ENCODE data around the gene CACNB2.
A peak's percentile ranks its signal among the peaks of the same experiment; 100 is the strongest.

Gene CACNB2

DNA sequence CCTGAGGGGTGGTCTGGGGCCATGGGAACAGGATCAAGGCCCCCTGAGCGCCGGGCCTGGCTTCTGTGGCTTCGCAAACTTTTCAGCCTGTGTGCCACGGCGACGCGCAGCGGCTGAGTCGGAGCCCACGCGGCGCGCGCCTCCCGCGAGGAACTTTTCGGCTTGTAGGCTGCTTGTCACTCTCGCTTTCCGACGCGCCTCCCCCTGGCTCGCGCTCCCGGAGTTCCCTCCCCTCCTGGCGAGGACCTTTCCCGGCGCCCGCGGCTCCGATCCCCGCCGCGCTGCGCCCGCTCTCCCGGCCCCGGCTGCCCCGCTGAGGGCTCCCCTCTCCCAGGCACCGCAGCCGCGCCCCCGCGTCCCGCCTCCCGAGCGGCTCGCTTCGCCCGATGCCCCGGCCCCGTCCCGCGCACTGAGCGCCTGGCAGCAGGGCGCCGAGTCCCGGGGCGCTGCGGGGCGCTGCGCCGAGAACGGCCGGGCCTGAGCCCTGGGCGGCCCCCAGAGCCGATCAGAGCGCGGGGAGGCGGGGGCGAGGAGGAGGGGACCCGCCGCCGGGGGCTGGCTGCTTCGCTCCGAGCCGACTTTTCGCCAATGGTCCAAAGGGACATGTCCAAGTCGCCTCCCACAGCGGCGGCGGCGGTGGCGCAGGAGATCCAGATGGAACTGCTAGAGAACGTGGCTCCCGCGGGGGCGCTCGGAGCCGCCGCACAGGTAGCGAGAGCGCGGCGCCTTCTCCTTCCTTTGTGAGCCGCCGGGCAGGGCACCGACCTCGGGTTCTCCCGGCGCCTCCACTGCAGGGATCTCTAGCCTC, at the start of gene CACNB2:
Gene CACNB2 (plus strand): TSS at position 276 of the 808 bp plus-strand sequence.
- no peak for DNase-seq (ENCODE audit: low read depth)

DNA sequence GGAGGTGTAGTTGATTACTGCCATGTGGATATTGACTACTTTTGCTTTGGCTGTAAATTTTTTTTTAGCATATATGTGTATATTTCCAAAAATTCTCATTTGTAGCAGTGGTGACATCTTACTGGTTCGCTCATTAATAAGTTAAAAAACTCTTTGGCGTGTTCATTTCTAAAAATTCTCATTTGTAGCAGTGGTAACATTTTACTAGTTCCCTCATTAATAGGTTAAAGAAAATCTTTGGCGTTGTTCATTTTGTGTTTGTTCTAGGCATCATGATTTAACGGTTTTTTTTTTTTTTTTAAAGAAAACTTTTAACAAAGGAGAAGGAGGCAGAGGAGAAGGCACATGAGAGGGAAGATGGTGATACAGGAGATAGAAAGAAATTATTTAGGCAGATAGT, 45.9 kb upstream of the CACNB2 start:
- no peak for DNase-seq (ENCODE audit: low read depth)

GRCh38 chr10:18094793-18095192, 45.4 kb upstream of the CACNB2 start:
- no peak for DNase-seq (ENCODE audit: low read depth)

DNA sequence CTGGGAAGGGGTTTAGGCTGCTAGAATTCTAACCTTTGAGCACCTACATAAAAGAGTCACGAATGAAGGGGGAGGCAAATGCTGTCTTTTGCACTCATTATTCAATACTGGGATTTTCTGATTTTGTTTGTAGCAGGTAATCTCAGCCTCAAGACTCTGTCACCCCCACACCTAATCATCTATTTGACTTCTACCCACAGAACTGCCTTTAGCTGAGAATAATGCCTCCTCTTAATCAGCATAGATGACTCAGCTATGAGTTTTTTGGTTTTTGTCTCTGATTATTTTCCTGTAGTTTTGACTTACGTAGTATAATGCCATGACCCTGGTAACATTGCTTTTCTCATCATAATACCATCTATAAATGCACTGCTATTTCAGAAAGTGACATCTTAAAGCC, 42.7 kb upstream of the CACNB2 start:
- DNase-seq (ENCODE audit: low read depth) = no peak

- DNase-seq (ENCODE audit: low read depth) = no peak
These were observed 42.0 kb upstream of the CACNB2 start for GRCh38 chr10:18098201-18098600.

DNA sequence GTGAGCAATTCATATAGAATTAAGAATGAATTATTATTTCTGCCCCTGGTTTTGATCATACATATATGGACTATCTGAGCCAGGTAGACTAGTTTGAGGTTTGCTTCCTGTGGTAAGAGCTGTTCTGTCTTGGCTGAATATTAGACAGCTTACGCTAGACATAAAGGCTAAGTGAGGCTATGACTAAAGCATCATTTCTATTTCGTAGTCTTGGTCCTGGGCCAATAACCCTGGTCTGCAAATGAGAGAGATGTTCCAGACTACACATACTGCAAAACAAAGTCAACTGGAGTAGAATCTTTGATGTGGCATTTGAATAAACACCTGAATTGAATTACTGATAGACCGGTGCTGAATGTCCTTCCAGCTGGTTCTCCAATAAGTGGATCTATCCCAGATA, 40.8 kb upstream of the CACNB2 start:
- DNase-seq (ENCODE audit: low read depth) = no peak

DNA sequence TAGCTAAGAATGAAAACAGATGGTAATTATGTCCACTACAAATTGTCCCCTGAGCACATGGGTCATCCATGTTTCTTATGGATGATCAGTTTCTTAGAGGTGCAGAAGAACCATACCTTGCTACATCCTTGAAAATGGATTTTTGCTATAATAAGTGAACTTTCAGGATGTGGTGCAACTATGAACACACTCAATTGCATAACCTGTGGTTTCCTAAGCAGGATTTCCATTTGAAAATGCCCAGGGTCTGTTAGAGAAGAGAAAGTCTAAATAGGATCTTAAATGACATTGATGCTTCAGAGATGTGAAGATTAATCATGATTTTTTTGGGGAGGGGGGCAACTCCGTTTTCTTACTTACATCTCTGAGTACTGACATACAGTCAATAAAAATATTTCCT, 39.6 kb upstream of the CACNB2 start:
- no peak for DNase-seq (ENCODE audit: low read depth)

GRCh38 chr10:18102404-18102803, 37.8 kb upstream of the CACNB2 start:
- no peak for DNase-seq (ENCODE audit: low read depth)

DNA sequence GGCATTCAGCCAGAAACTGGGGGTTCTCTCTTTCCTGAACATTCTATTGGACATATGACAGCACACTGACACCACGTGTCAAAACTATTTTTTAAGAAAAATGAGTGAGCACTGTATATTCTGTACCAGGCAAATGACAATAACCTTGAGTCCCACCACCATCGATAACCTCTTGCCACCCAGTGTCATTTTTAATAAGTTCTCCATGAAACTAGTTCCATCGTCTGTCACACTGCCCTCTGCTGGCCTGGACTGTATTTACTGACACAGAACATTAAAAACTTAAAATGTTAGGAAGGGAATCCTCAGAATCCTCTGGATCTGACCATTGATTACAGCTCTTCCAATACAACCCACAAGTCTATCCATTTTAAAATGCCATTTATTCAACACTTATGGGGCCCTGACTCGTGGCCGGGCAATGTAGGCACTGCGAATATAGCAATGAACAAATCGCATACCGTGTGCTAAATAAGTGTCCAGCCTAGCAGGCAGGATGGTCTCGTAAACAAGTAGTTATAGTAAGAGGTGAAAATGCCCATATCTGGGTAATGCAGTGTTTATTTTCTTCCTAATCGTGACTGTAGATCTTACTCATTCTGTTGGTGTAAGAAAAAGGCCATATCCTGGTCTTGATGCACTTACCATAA, 35.9 kb upstream of the CACNB2 start:
- peak; percentile 4 for DNase-seq (ENCODE audit: low read depth)

DNA sequence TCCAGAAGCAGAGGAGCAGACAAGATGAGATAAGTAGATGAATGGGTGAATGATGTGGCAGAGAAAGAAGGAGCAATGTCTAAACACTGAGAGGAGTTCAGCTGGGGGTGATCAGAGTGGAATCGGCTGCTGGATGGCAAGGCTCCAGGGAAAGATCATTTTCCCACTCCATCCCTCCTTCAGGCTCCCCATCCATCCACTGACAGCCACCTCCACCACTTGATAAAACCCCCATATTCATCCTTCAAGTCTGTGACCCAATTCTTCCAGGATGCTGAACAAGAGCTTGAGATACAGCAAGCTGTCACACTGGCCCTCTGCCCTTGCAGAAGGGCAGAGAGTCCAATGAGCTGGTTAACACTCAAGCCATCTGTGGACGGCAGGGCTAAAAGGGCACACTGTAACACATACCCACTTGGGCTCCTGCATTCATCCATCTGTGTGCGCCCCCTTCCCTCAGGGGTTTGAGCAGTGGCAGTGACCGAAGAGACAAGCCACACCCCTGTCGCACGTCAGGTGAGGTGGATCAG, 30.8 kb upstream of the CACNB2 start:
- DNase-seq (ENCODE audit: low read depth) = no peak

DNA sequence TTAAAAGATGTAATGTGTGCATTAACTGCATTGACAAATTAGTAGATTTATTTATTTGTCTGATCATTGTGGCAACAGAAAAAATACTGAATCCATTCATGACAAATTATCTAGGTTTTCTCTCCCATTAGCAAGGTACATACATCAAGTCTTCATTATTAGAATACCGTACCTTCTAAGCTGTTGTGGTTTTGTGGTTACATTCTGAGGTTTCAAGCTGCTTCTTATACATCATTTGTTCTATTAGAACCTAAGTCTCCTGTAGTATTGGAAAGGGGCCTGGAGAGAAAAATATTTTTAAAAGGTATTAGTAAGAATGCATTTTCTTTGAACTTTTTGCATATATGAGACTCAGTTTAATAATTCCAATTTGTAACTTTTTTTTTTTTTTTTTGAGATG, 26.3 kb upstream of the CACNB2 start:
- DNase-seq (ENCODE audit: low read depth) = no peak

DNA sequence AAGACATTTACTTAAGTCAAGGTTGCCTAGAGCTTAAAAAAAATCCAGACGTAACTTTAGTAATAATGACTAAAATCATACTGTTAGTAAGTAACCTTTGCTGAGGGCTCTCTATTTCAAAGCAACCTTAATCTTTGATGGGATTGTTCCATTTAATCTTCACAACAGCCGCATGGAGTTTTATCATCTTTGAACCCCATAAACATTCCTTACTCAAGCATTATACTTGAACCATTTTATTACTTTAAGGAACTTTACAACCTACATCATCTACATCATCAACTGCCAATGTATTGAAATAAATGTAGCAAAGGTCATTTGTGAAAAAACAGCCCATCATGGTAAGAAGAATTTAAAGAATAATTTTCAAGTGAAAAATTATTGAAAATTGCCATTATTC, 22.9 kb upstream of the CACNB2 start:
- no peak for DNase-seq (ENCODE audit: low read depth)

- DNase-seq (ENCODE audit: low read depth) = no peak
These were observed 17.5 kb upstream of the CACNB2 start for GRCh38 chr10:18122753-18123152.

- DNase-seq (ENCODE audit: low read depth) = no peak
These were observed 7.2 kb upstream of the CACNB2 start for GRCh38 chr10:18133046-18133445.

DNA sequence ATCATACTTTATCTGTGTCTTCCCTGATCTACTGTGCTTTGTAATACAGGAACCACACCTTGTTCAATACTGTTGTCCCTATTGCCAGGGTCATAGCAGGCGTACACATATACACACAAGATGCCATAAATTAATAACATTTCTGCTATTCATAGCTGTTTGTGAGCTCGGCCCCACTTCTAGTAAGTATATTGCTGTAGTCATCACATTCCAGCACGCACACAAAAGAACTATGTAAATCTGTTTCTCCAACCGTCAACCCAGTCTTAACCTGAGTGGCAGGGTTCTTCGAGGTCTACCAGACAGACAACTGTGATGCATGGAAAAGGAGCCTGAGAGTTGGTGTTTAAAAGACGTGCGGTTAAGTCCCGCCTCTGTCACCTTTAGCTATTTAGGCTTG, 5.7 kb upstream of the CACNB2 start:
- DNase-seq (ENCODE audit: low read depth) = no peak

- DNase-seq (ENCODE audit: low read depth) = no peak
These were observed 5.3 kb upstream of the CACNB2 start for GRCh38 chr10:18134921-18135320.

DNA sequence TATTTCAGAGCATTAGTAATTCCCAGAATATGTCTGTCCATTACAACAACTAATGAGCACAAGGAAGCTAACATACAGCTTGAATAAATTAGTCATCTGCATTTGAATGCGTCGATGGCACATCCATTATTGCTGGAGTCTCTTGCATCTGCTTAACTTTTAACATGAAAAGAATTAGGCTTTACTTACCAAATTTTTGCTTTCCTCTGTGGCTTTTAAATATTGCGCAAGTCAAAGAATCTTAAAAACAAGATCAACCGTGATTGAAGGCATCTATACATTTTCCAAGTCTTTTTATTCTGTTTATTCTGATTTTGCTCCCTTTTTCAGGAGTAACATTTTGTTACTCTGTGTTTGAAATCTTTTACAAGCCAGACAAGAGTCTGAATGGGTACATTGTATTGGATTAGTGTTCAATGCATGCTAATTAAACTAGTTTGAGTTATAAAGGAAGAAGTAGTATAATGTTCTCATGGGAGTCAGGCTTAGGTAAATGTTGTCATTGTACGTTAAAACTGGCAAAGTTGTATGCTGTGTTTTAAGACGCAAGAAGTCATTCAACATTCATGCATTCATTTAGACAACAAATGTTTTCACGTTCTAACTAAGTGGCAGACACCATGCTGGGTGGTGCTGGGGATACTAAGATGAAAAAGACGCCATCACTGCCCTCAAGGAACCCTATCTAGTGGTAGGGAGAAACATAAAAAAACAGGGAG, 4.0 kb upstream of the CACNB2 start:
- DNase-seq (ENCODE audit: low read depth) = no peak

DNA sequence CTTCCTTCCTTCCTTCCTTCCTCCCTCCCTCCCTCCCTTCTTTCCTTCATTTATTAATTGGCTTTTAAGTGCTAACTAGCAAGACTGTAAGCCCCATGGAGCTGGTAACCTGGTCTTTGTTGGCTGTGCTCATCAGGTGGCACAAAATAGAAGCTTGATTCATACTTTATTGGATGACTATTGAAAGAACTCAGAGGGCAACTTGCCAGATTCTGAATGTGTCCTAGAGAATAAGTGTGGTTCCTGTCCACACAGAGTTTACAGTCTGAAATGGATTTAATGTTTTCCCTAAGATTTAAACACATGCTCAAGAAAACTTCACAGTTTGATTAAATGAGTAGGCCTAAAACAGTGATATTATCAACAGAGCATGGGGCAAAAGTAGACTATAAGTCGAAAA, 3.1 kb upstream of the CACNB2 start:
- no peak for DNase-seq (ENCODE audit: low read depth)

DNA sequence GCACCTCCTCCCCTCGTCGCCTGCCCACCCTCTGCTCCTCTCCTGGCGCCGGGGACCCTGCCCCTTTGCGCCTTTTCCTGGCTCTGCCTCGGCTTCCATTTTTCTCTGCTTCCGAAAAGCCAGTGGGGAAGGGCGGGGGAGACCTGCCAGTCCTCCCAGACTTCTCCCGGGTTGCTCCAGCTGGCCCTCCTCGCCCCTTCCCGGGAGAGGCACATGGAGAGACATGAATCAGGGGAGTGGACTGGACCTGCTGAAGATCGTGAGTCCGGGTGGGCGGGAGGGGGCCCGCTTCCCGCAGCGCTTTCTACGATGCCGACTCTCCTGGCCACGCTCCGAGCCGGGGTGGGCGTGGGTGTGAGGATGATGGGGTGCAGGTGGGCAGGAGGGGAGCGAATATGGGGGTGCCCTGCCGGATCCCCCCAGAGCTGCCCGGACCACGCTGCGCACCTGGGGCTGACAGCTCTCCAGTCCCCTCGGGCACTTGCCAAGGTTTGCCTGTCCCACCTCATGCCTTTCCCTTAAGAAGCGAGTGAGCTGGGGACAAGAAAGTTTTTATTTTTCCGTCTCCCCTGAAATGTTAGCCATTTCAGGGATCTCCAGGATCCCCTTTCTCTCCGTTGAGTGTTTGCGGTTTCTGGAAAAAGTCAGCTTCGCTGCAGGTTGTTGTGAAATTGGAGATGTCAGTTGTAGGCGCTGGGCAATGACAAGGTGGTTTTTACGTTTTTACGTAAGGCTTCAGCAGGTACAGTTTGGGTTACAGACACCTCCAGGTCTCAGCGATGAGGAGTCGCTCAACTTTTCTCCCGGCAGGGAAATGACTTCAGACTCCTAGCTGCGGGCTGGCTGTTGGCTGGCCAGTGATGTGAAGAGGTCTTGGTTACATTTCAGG, 977 bp downstream of the CACNB2 start:
- DNase-seq (ENCODE audit: low read depth) = no peak

DNA sequence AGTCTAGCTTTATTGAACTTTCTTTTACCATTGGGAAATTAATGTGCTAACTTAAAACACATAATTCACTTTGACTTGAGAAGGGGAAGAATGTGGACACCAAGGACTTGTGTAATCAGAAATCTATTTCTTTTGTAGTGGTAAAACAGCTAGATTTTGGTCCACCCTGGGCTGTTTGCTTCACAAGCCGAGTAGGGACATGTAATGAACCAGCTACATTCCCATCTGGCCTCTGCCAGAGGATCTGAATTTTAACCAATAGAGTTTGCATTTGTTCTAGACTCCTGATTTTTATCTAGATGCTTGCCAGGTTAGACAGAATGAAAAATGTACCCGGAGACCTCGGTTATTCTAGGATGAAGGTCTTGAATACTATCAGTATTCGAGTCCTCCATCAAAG, 1.9 kb downstream of the CACNB2 start:
- DNase-seq (ENCODE audit: low read depth) = no peak

GRCh38 chr10:18144396-18144795, 4.2 kb downstream of the CACNB2 start:
- DNase-seq (ENCODE audit: low read depth) = no peak

DNA sequence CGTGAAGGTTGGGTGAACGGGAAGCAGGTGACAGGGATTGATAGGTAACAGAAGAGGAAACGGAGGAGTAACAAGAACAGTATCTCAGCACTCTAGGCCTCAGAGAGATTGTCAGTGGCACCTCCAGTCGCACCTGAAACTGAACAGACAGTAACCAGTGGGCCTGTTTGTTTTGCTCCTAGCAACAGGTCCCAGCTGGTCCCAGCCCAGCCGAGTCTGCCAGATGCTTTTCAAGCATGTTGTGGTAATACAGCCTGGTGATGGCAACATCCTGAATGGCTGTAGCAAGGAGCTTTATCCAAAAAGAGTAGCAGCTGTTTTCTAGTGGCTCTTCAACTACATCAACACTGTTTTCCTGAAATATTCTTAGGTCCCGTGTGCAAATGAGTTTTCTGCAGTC, 4.7 kb downstream of the CACNB2 start:
- no peak for DNase-seq (ENCODE audit: low read depth)
